ENCODE data around the gene DACH1. TPM values are rescaled to one million over a fixed set of nuclear protein-coding genes. Genes with fewer than 3 reads are reported as not detected.

The DACH1 gene
- total RNA-seq, 1 donor from 2014 or later: 110 TPM

DNA sequence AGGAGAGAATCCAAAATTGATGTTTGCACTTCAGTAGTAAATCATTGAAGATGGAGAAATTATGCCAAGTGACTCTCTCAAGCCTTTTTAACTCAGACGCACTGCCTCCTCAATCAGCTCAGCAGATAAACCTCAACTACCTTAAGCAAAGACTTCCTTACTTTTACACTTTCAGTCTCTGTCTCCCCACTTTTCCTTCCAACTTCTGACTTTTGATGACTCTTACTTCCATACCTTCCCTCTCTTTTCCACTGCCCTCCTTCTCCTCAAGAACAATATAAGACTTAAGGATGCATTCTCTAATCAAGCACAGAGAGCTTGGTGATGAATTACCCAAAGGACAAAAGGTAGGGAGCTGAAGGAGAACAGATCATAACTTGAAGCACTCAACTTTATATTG, 4.8 kb upstream of the DACH1 start:
- no peak for DNase-seq
- H3K4me1 Mint-ChIP-seq (ENCODE audit: low read depth, unreplicated experiment): peaks cover 61% of the 10 kb centered on the region
- H3K9me3 Mint-ChIP-seq (ENCODE audit: unreplicated experiment): peaks cover 11% of the 10 kb centered on the region
- peak overlapping the region; percentile 48 for H3K4me3 Mint-ChIP-seq (ENCODE audit: unreplicated experiment)
- peak overlapping the region; percentile 67 for H3K27ac Mint-ChIP-seq (ENCODE audit: unreplicated experiment)
- TF ChIP-seq, protein P1, sequence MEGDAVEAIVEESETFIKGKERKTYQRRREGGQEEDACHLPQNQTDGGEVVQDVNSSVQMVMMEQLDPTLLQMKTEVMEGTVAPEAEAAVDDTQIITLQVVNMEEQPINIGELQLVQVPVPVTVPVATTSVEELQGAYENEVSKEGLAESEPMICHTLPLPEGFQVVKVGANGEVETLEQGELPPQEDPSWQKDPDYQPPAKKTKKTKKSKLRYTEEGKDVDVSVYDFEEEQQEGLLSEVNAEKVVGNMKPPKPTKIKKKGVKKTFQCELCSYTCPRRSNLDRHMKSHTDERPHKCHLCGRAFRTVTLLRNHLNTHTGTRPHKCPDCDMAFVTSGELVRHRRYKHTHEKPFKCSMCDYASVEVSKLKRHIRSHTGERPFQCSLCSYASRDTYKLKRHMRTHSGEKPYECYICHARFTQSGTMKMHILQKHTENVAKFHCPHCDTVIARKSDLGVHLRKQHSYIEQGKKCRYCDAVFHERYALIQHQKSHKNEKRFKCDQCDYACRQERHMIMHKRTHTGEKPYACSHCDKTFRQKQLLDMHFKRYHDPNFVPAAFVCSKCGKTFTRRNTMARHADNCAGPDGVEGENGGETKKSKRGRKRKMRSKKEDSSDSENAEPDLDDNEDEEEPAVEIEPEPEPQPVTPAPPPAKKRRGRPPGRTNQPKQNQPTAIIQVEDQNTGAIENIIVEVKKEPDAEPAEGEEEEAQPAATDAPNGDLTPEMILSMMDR (IDR thresholded peaks at IDR 0.05; ENCODE audit: partially characterized antibody, unreplicated experiment): no peak
- H3K27me3 Mint-ChIP-seq (ENCODE audit: unreplicated experiment): peaks cover 8% of the 10 kb centered on the region
- no peaks in the 10 kb centered on the region for H3K36me3 Mint-ChIP-seq (ENCODE audit: unreplicated experiment)

DNA sequence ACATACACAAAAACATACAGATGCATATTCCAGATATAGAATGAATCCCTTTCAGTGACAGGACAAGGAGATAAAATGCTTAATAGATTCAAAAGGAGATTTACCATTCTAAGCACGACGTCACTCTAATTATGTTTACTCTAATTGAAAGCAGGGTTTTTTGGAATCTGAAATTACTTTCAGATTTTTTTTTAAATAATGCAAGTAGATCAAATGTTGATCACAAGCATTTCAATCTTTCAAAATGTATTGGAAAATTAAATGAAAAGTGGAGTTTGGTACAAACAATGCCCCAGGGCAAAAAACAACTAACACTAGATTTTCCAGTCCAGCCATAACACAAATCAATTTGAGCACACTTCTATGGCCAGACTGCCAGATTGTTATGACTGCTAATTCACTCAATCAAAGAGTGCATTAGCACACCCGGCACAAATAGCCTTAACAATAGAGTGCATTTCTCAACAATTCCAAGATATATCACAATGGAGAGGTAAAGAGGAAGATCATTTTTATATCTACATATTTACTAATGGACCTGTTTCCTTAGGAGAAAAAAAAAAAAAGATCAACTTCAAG, 4.3 kb upstream of the DACH1 start:
- TF ChIP-seq, protein P1 (IDR thresholded peaks at IDR 0.05; ENCODE audit: partially characterized antibody, unreplicated experiment): no peak
- H3K36me3 Mint-ChIP-seq (ENCODE audit: unreplicated experiment): no peaks in the 10 kb centered on the region
- peak overlapping the region; percentile 67 for H3K27ac Mint-ChIP-seq (ENCODE audit: unreplicated experiment)
- H3K4me3 Mint-ChIP-seq (ENCODE audit: unreplicated experiment): peak overlapping the region; percentile 33
- no peak for DNase-seq
- peaks cover 15% of the 10 kb centered on the region for H3K9me3 Mint-ChIP-seq (ENCODE audit: unreplicated experiment)
- peaks cover 58% of the 10 kb centered on the region for H3K4me1 Mint-ChIP-seq (ENCODE audit: low read depth, unreplicated experiment)
- H3K27me3 Mint-ChIP-seq (ENCODE audit: unreplicated experiment): peaks cover 11% of the 10 kb centered on the region

DNA sequence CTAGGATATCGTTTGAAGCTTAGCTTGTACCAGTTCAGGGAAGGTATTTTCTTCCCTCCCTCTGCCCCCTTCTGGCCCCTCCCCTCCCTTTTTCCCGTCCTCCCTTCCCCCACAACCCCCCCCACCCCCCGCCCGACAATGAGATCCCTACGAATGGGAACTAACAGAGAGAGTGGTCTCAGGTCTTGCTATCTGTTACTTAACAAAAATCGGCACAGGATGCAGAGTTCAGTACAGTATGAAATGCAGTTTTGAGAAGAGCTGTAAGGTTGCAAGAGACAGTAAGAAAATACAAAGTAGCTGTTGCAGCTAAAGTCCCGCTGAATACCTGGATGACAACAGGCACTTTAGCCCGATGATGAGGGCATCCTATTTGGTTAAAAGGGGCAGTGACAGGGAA, 3.1 kb upstream of the DACH1 start:
- no peaks in the 10 kb centered on the region for H3K36me3 Mint-ChIP-seq (ENCODE audit: unreplicated experiment)
- TF ChIP-seq, protein P1 (IDR thresholded peaks at IDR 0.05; ENCODE audit: partially characterized antibody, unreplicated experiment): no peak
- peak overlapping the region; percentile 73 for H3K27ac Mint-ChIP-seq (ENCODE audit: unreplicated experiment)
- H3K4me1 Mint-ChIP-seq (ENCODE audit: low read depth, unreplicated experiment): peaks cover 51% of the 10 kb centered on the region
- peaks cover 13% of the 10 kb centered on the region for H3K27me3 Mint-ChIP-seq (ENCODE audit: unreplicated experiment)
- peaks cover 18% of the 10 kb centered on the region for H3K9me3 Mint-ChIP-seq (ENCODE audit: unreplicated experiment)
- no peak for DNase-seq
- peak overlapping the region; percentile 78 for H3K4me3 Mint-ChIP-seq (ENCODE audit: unreplicated experiment)

DNA sequence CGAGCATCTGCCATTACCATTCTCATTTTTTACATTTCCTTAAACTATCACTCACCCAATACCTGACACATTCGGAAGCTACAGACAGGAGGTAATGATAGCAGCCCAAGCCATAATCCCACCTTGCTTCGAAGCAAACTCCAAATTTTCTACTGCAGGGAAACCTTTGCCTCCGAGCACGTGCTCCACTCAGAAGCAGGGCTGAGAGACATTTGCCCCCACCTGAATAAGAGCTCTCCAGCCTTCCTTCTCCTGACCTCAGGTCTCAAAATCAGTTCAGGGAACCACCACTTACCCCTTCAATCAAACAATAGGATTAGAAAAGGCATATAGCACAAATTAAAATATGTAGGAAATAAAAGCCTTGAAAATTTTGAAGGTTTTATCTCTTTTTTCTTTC, 2.3 kb upstream of the DACH1 start:
- H3K27ac Mint-ChIP-seq (ENCODE audit: unreplicated experiment): peak overlapping the region; percentile 9
- peaks cover 26% of the 10 kb centered on the region for H3K9me3 Mint-ChIP-seq (ENCODE audit: unreplicated experiment)
- H3K27me3 Mint-ChIP-seq (ENCODE audit: unreplicated experiment): peaks cover 20% of the 10 kb centered on the region
- no peak for DNase-seq
- H3K4me3 Mint-ChIP-seq (ENCODE audit: unreplicated experiment): peak overlapping the region; percentile 78
- TF ChIP-seq, protein P1 (IDR thresholded peaks at IDR 0.05; ENCODE audit: partially characterized antibody, unreplicated experiment): no peak
- H3K4me1 Mint-ChIP-seq (ENCODE audit: low read depth, unreplicated experiment): peaks cover 45% of the 10 kb centered on the region
- H3K36me3 Mint-ChIP-seq (ENCODE audit: unreplicated experiment): no peaks in the 10 kb centered on the region

DNA sequence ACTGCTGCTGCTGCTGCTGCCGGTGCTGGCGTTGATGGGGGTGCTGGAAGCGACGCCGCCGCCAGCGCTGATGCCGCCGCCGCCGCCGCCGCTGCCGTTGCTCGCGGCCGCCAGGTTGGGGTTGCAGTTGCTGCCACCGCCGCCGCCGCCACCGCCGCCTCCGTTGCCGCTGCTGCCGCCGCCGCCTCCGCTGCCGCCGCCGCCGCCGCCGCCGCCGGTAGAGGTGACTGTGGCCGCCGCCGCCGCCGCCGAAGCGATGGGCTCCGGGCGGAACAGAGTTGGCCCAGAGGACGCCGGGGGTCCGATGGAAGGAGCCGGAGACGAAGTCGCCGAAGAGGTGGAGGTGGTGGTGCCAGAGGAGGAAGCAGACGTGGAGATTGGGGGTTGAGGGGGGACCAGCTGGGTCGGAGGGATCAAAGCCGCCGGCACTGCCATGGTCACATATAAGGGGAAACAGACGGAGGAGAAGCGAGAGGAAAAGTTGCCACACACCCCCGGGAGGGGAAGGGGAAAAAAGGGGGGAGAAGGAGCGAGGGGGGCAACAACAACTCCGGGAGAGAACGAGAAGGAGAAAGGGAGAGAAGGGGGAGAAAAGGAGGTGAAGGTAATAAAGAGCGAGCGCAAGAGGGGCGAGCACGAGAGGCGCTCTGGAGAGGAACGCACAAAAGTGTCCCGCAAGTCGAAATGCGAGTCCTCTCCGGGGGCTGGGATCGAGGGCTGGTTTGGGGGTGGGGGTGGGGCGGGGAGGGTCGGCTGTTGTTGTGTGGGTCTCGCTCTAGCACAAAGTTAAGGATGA, 471 bp downstream of the DACH1 start:
- TF ChIP-seq, protein P1 (IDR thresholded peaks at IDR 0.05; ENCODE audit: partially characterized antibody, unreplicated experiment): no peak
- peaks cover 30% of the 10 kb centered on the region for H3K4me1 Mint-ChIP-seq (ENCODE audit: low read depth, unreplicated experiment)
- H3K4me3 Mint-ChIP-seq (ENCODE audit: unreplicated experiment): peak overlapping the region; percentile 94
- peak overlapping the region; percentile 90 for H3K27ac Mint-ChIP-seq (ENCODE audit: unreplicated experiment)
- peaks cover 29% of the 10 kb centered on the region for H3K27me3 Mint-ChIP-seq (ENCODE audit: unreplicated experiment)
- peak; percentile 65 for DNase-seq
- no peaks in the 10 kb centered on the region for H3K36me3 Mint-ChIP-seq (ENCODE audit: unreplicated experiment)
- H3K9me3 Mint-ChIP-seq (ENCODE audit: unreplicated experiment): peaks cover 34% of the 10 kb centered on the region
